ENCODE data around the gene DTD1.

Gene DTD1

DNA sequence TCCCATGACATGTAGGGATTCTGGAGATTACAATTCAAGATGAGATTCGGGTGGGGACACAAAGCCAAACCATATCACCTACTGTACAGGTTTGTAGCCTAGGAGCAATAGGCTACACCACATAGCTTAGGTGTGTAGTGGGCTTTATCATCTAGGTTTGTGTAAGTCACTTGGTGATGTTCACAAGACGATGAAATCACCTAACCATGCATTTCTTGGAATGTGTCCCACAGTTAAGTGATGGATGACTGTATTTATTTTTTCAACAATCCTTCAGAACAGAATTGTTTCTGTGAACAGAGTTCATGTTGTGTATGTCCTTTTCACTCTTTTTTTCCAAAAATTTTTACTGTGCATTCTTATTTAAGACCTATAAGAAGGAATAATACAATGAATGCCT is 76.1 kb downstream of the DTD1 start:
- Histone ChIP-seq H3F3A (ENCODE audit: low read depth) (no peaks in the 10 kb centered on the region), H3K9ac (ENCODE audit: low read depth, low read length, poor library complexity, severe bottlenecking) (no peak overlapping the region), H4K20me1 (ENCODE audit: insufficient read depth, low read length, poor library complexity, severe bottlenecking) (no peaks in the 10 kb centered on the region)

DNA sequence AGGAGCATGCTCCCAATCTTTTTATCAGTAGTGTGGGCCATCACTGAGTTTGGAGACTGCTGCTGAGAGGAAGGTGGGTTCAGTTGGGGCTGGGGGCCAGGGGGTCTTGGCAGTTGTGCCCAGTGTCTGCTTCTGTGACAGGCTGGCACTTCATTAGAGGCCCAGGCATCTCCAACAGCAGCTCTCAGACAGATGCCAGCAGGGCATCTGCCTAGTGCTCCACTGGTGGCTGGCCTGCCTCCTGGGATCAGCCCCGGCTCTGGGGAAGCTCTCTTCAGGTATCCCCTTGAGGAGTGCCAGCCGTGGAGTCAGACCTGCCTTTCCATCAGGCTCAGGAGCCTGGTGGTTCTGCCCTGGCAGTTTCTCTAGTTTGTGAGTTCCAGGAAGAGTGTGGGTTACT is 77.3 kb downstream of the DTD1 start:
- no peaks in the 10 kb centered on the region for H3K36me3 ChIP-seq (ENCODE audit: insufficient read depth, low read length)
- no peaks in the 10 kb centered on the region for H3K9me3 ChIP-seq (ENCODE audit: insufficient read depth, low read depth, low read length)
- H4K20me1 ChIP-seq (ENCODE audit: insufficient read depth, low read length, poor library complexity, severe bottlenecking): no peaks in the 10 kb centered on the region
- no peaks in the 10 kb centered on the region for H3K27me3 ChIP-seq (ENCODE audit: insufficient read depth, low read length, poor library complexity, severe bottlenecking)
- H3K4me3 ChIP-seq (ENCODE audit: low read length, poor library complexity, severe bottlenecking): no peak overlapping the region
- no peaks in the 10 kb centered on the region for H3K4me1 ChIP-seq (ENCODE audit: insufficient read depth, low read length, poor library complexity, severe bottlenecking)
- no peaks in the 10 kb centered on the region for H3K79me2 ChIP-seq (ENCODE audit: insufficient read depth, low read length)
- no peak overlapping the region for H2AFZ ChIP-seq (ENCODE audit: low read length)
- no peak for TF ChIP-seq EZH2phosphoT487 (IDR thresholded peaks at IDR 0.05; ENCODE audit: borderline replicate concordance)
- TF ChIP-seq, protein P1, sequence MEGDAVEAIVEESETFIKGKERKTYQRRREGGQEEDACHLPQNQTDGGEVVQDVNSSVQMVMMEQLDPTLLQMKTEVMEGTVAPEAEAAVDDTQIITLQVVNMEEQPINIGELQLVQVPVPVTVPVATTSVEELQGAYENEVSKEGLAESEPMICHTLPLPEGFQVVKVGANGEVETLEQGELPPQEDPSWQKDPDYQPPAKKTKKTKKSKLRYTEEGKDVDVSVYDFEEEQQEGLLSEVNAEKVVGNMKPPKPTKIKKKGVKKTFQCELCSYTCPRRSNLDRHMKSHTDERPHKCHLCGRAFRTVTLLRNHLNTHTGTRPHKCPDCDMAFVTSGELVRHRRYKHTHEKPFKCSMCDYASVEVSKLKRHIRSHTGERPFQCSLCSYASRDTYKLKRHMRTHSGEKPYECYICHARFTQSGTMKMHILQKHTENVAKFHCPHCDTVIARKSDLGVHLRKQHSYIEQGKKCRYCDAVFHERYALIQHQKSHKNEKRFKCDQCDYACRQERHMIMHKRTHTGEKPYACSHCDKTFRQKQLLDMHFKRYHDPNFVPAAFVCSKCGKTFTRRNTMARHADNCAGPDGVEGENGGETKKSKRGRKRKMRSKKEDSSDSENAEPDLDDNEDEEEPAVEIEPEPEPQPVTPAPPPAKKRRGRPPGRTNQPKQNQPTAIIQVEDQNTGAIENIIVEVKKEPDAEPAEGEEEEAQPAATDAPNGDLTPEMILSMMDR (conservative IDR thresholded peaks at IDR 0.05; ENCODE audit: low read length): no peak
- no peaks in the 10 kb centered on the region for H3F3A ChIP-seq (ENCODE audit: low read depth)
- H3K9ac ChIP-seq (ENCODE audit: low read depth, low read length, poor library complexity, severe bottlenecking): no peak overlapping the region
- H3K4me2 ChIP-seq (ENCODE audit: low read depth, low read length, poor library complexity, severe bottlenecking): no peak overlapping the region
- H3K9me2 ChIP-seq (replicated peaks; ENCODE audit: low read depth, low read length): no peaks in the 10 kb centered on the region

More for the DNA sequence above, 76.1 kb downstream of the DTD1 start:
- no peak overlapping the region for H2AFZ ChIP-seq (ENCODE audit: low read length)
- no peak overlapping the region for H3K4me3 ChIP-seq (ENCODE audit: low read length, poor library complexity, severe bottlenecking)
- H3K9me3 ChIP-seq (ENCODE audit: insufficient read depth, low read depth, low read length): no peaks in the 10 kb centered on the region
- H3K27me3 ChIP-seq (ENCODE audit: insufficient read depth, low read length, poor library complexity, severe bottlenecking): no peaks in the 10 kb centered on the region
- H3K36me3 ChIP-seq (ENCODE audit: insufficient read depth, low read length): no peaks in the 10 kb centered on the region
- H3K4me2 ChIP-seq (ENCODE audit: low read depth, low read length, poor library complexity, severe bottlenecking): no peak overlapping the region
- no peaks in the 10 kb centered on the region for H3K4me1 ChIP-seq (ENCODE audit: insufficient read depth, low read length, poor library complexity, severe bottlenecking)
- no peaks in the 10 kb centered on the region for H3K9me2 ChIP-seq (replicated peaks; ENCODE audit: low read depth, low read length)
- no peaks in the 10 kb centered on the region for H3K79me2 ChIP-seq (ENCODE audit: insufficient read depth, low read length)
- TF ChIP-seq, protein P1 (conservative IDR thresholded peaks at IDR 0.05; ENCODE audit: low read length): no peak

DNA sequence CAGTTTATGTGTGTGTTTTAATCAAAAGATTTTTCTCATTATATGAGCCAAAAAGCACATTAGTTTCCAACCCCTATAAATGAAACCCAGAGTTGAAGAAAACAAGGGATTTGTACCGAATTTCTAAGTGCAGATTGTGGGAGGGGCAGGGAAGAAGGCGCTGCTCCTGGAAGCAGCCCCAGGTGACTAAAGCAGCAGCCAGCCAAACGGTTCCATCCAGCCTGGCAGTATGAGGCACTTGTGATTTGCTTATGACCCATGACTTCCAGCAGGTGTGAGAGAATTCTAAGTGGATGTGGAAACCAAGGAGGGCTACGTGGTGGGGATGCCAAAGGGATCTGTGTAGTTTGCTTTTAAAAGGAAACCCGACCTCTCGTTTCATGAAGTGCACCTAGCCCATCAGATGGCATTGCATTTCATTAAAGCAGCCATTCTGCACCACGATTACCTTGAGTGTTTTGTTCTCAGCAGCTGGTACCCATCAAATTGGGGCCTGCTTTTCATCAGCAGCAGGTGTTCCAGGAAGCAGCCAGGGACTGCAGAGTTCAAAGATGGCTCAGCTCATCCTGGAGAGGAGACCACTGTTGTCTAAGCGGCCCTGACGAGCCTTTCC is 79.1 kb downstream of the DTD1 start:
- no peak overlapping the region for H3K9ac ChIP-seq (ENCODE audit: low read depth, low read length, poor library complexity, severe bottlenecking)
- no peak for TF ChIP-seq EZH2phosphoT487 (IDR thresholded peaks at IDR 0.05; ENCODE audit: borderline replicate concordance)
- TF ChIP-seq, protein P1 (conservative IDR thresholded peaks at IDR 0.05; ENCODE audit: low read length): no peak
- H2AFZ ChIP-seq (ENCODE audit: low read length): no peak overlapping the region
- H3K4me2 ChIP-seq (ENCODE audit: low read depth, low read length, poor library complexity, severe bottlenecking): no peak overlapping the region
- no peaks in the 10 kb centered on the region for H4K20me1 ChIP-seq (ENCODE audit: insufficient read depth, low read length, poor library complexity, severe bottlenecking)
- H3K36me3 ChIP-seq (ENCODE audit: insufficient read depth, low read length): no peaks in the 10 kb centered on the region
- no peaks in the 10 kb centered on the region for H3K27me3 ChIP-seq (ENCODE audit: insufficient read depth, low read length, poor library complexity, severe bottlenecking)
- no peaks in the 10 kb centered on the region for H3K4me1 ChIP-seq (ENCODE audit: insufficient read depth, low read length, poor library complexity, severe bottlenecking)
- H3K4me3 ChIP-seq (ENCODE audit: low read length, poor library complexity, severe bottlenecking): no peak overlapping the region
- H3F3A ChIP-seq (ENCODE audit: low read depth): no peaks in the 10 kb centered on the region
- no peaks in the 10 kb centered on the region for H3K9me2 ChIP-seq (replicated peaks; ENCODE audit: low read depth, low read length)
- no peaks in the 10 kb centered on the region for H3K79me2 ChIP-seq (ENCODE audit: insufficient read depth, low read length)
- no peaks in the 10 kb centered on the region for H3K9me3 ChIP-seq (ENCODE audit: insufficient read depth, low read depth, low read length)

All from Loucy (cell line).